ENCODE measurements around the gene MAP3K5.

- no peak for TF ChIP-seq CTCF (IDR thresholded peaks at IDR 0.05)
- TF ChIP-seq POLR2A (IDR thresholded peaks at IDR 0.05), result no peak
Observed at GRCh38 chr6:136538836-136539235, 253.4 kb downstream of the MAP3K5 start.
